Panc1 (cell line): ENCODE measurements around the gene CDK6. TPM values are rescaled to one million over a fixed set of nuclear protein-coding genes. Genes with fewer than 3 reads are reported as not detected.

Experiments
- ATAC-seq: fragments of 200-7000 bp; cut with Tn5 transposase; 2 replicates; pipeline ENCODE4 v1.9.1; 2020; ENCODE audit warnings: mild to moderate bottlenecking, moderate library complexity
- BruUV-seq: library from RNA; stranded (reverse); fragments of 400-500 nt; replicated peaks from 2 replicates; lab custom pipeline; 2021; lab: Mats Ljungman, UMichigan
- CTCF ChIA-PET: fragments of 300-600 bp; sonication (Branson Sonifier 250); formaldehyde crosslinking; loops from one replicate; lab custom pipeline; 2022; ENCODE audit warnings: antibody characterized with exemption; lab: Charles Lee
- POLR2A ChIA-PET: fragments of 300-600 bp; sonication (Branson Sonifier 250); formaldehyde crosslinking; loops from one replicate; lab custom pipeline; 2022; ENCODE audit warnings: antibody characterized with exemption; lab: Charles Lee
- DNase-seq: peaks from one replicate; pipeline ENCODE4 v3.0.0-alpha.2; 2010; ENCODE audit warnings: low read depth, low spot score
- H3K27ac ChIP-seq: 2 replicates; pipeline ENCODE4 v1.5.1; 2011; ENCODE audit warnings: mild to moderate bottlenecking, low read length, inconsistent platforms
- H3K27me3 ChIP-seq: fragments of 200-500 bp; sonication (Bioruptor generic); 2 replicates; pipeline ENCODE4 v1.6.0; 2014; ENCODE audit warnings: low read length, inconsistent platforms; ENCODE audit not compliant: control insufficient read depth, insufficient read depth
- H3K36me3 ChIP-seq: fragments of 200-500 bp; sonication (Bioruptor generic); 2 replicates; pipeline ENCODE4 v1.5.1; 2014; ENCODE audit warnings: inconsistent platforms, mild to moderate bottlenecking, low read length, moderate library complexity; ENCODE audit not compliant: control insufficient read depth, insufficient read depth
- H3K4me1 ChIP-seq: 2 replicates; pipeline ENCODE4 v1.5.1; 2011; ENCODE audit warnings: inconsistent platforms, mild to moderate bottlenecking, low read length, moderate library complexity; ENCODE audit not compliant: control insufficient read depth, insufficient read depth
- H3K4me3 ChIP-seq, 2 experiments: 2 replicates each; pipeline ENCODE4 v1.5.1; 2011 to 2012; ENCODE audit warnings: low read depth in 2 of 2, low read length in 2 of 2, mild to moderate bottlenecking in 2 of 2, inconsistent platforms in 1 of 2, moderate library complexity in 1 of 2
- H3K9me3 ChIP-seq: fragments of 200-500 bp; sonication (Bioruptor generic); 2 replicates; pipeline ENCODE4 v1.5.1; 2014; ENCODE audit warnings: low read depth, mild to moderate bottlenecking, inconsistent platforms, low read length, moderate library complexity; ENCODE audit not compliant: control insufficient read depth, insufficient read depth
- POLR2AphosphoS5 ChIP-seq: IDR thresholded peaks from 2 replicates; pipeline ENCODE4 v1.6.1; 2012; ENCODE audit warnings: mild to moderate bottlenecking, low read depth, low read length, moderate library complexity
- SIN3A ChIP-seq: IDR thresholded peaks from 2 replicates; pipeline ENCODE4 v1.6.1; 2012; ENCODE audit warnings: low read depth, mild to moderate bottlenecking, low read length, moderate library complexity, borderline replicate concordance; ENCODE audit not compliant: insufficient read depth
- TCF7L2 ChIP-seq: IDR thresholded peaks from 2 replicates; pipeline ENCODE4 v1.6.1; 2011; ENCODE audit warnings: mild to moderate bottlenecking, low read depth, low read length, inconsistent platforms
- in situ Hi-C: cut with HindIII; loops from 2 replicates; pipeline ENCODE4 v1.10.0; 2016; ENCODE audit warnings: low sequenced_read_pairs, low pct_unique_long_range_greater_than_20kb
- intact Hi-C: fragments of 100-400 bp; cut with micrococcal nuclease; formaldehyde crosslinking; loops from one replicate; pipeline ENCODE4 v1.10.0; 2022; ENCODE audit not compliant: unreplicated experiment
- total RNA-seq: library from RNA; stranded (reverse); gene quantifications from one replicate; pipeline ENCODE4 v1.2.1, GENCODE V29; 2021; ENCODE audit not compliant: unreplicated experiment
- TF ChIP-seq, protein P1 (sequence below), 2 experiments: IDR thresholded peaks; 2 replicates each; pipeline ENCODE4 v1.6.1; 2011 to 2012; ENCODE audit warnings: low read depth in 2 of 2, control low read depth in 1 of 2, low read length in 1 of 2, mild to moderate bottlenecking in 1 of 2, moderate library complexity in 1 of 2; ENCODE audit not compliant: insufficient read depth in 1 of 2
- TF ChIP-seq, protein P2 (sequence below): fragments of 450-650 bp; IDR thresholded peaks from 2 replicates; pipeline ENCODE4 v1.5.1; 2017; ENCODE audit warnings: mild to moderate bottlenecking

The CDK6 gene
- total RNA-seq, 1 experiment from 2014 or later = 57.4 TPM

DNA sequence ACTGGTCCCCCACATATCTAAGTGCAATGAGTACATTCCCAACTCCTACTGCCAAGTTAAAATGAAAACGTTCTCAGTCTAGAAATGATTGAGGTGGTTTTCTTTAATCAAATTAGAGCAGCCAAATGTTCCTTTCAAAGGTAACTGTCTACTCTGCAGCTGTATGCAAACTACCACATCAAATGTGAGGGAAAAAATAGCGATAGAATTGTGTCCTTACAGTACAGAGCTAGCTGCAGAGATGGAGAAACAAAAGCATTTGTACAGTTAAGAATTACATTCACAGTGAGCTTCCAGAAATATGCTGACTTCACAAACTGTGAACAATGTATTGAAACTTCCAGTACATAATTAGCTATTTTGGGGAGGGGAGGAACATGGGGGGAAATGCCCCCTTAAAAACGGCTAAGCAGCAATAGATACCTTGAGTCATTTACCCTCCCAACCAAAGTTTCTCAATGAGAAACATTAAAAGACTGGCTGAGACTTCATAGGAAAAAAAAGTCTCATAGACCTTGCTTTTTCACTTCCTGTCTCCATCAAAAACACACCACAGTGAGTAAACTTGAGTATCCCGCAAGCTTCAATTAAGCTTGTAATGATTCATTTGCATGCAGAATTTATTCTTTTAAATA, 22.9 kb downstream of the CDK6 start:
- peaks cover 47% of the 10 kb centered on the region for H3K4me1 ChIP-seq
- peak overlapping the region; percentile 62 for H3K27ac ChIP-seq
- TF ChIP-seq SIN3A (no peak), TCF7L2 (no peak), POLR2AphosphoS5 (no peak)
- TF ChIP-seq, protein P1, sequence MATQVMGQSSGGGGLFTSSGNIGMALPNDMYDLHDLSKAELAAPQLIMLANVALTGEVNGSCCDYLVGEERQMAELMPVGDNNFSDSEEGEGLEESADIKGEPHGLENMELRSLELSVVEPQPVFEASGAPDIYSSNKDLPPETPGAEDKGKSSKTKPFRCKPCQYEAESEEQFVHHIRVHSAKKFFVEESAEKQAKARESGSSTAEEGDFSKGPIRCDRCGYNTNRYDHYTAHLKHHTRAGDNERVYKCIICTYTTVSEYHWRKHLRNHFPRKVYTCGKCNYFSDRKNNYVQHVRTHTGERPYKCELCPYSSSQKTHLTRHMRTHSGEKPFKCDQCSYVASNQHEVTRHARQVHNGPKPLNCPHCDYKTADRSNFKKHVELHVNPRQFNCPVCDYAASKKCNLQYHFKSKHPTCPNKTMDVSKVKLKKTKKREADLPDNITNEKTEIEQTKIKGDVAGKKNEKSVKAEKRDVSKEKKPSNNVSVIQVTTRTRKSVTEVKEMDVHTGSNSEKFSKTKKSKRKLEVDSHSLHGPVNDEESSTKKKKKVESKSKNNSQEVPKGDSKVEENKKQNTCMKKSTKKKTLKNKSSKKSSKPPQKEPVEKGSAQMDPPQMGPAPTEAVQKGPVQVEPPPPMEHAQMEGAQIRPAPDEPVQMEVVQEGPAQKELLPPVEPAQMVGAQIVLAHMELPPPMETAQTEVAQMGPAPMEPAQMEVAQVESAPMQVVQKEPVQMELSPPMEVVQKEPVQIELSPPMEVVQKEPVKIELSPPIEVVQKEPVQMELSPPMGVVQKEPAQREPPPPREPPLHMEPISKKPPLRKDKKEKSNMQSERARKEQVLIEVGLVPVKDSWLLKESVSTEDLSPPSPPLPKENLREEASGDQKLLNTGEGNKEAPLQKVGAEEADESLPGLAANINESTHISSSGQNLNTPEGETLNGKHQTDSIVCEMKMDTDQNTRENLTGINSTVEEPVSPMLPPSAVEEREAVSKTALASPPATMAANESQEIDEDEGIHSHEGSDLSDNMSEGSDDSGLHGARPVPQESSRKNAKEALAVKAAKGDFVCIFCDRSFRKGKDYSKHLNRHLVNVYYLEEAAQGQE (IDR thresholded peaks at IDR 0.05; ENCODE audit: insufficient read depth in 1 of 2, low read depth in 2 of 2, low read length in 1 of 2) = no peak
- TF ChIP-seq, protein P2, sequence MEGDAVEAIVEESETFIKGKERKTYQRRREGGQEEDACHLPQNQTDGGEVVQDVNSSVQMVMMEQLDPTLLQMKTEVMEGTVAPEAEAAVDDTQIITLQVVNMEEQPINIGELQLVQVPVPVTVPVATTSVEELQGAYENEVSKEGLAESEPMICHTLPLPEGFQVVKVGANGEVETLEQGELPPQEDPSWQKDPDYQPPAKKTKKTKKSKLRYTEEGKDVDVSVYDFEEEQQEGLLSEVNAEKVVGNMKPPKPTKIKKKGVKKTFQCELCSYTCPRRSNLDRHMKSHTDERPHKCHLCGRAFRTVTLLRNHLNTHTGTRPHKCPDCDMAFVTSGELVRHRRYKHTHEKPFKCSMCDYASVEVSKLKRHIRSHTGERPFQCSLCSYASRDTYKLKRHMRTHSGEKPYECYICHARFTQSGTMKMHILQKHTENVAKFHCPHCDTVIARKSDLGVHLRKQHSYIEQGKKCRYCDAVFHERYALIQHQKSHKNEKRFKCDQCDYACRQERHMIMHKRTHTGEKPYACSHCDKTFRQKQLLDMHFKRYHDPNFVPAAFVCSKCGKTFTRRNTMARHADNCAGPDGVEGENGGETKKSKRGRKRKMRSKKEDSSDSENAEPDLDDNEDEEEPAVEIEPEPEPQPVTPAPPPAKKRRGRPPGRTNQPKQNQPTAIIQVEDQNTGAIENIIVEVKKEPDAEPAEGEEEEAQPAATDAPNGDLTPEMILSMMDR = no peak
- in situ Hi-C loops = no loop called here
- no peak for ATAC-seq
- H3K36me3 ChIP-seq = no peaks in the 10 kb centered on the region
- H3K4me3 ChIP-seq = no peak overlapping the region
- intact Hi-C loops = loop anchor here (10.0 kb wide), 1 partner anchor 69 kb away; no protein-coding TSS in a partner anchor
- no peak for DNase-seq
- H3K27me3 ChIP-seq = no peaks in the 10 kb centered on the region
- ChIA-PET POLR2A (no interaction called here), CTCF (interaction anchor here (0.7 kb wide), 1 partner anchor 14 kb away, joined by 6 read pairs; no protein-coding TSS in a partner anchor)
- peaks cover 26% of the 10 kb centered on the region for H3K9me3 ChIP-seq
- no TSS peak for BruUV-seq

DNA sequence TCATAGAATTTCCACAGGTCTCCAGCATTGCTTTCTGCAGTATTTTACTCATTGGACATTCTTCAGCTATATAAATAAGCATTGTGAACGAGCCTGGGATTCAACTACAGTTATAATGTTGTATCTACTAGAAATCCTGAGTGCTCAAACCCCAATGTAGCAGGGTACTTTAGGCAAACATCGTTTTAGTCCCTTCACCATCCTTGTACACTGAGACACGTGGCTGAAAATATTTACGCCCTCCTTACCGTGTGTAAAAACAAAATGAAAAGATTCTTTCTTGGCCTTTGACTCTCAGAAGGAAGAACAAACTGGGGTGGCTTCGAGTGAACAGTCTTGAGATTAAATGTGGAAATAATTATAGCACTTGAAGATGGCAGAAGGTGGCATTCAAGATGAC, 25.2 kb downstream of the CDK6 start:
- Histone ChIP-seq H3K27me3 (no peaks in the 10 kb centered on the region), H3K27ac (peak overlapping the region; percentile 99), H3K36me3 (no peaks in the 10 kb centered on the region), H3K4me1 (peaks cover 52% of the 10 kb centered on the region), H3K9me3 (peaks cover 9% of the 10 kb centered on the region), H3K4me3 (no peak overlapping the region)
- in situ Hi-C loops = no loop called here
- DNase-seq (no peak), ATAC-seq (no peak)
- BruUV-seq = no TSS peak
- ChIA-PET POLR2A (no interaction called here), CTCF (no interaction called here)
- intact Hi-C loops = loop anchor here (10.0 kb wide), 1 partner anchor 66 kb away; no protein-coding TSS in a partner anchor
- TF ChIP-seq, protein P1 (IDR thresholded peaks at IDR 0.05; ENCODE audit: insufficient read depth in 1 of 2, low read depth in 2 of 2, low read length in 1 of 2) = no peak
- no peak for TF ChIP-seq POLR2AphosphoS5
- no peak for TF ChIP-seq SIN3A
- TF ChIP-seq TCF7L2 = no peak
- TF ChIP-seq, protein P2 = no peak
